ENCODE data around the gene SLC7A5. TPM values are rescaled to one million over a fixed set of nuclear protein-coding genes. Genes with fewer than 3 reads are reported as not detected.

Gene SLC7A5
- total RNA-seq, 1 donor from 2014 or later = 7.6 TPM

GRCh38 chr16:87845807-87846619, 23.3 kb downstream of the SLC7A5 start:
- TF ChIP-seq CTCF (IDR thresholded peaks at IDR 0.05) = no peak
- Histone ChIP-seq H3K27me3 (no peaks in the 10 kb centered on the region), H3K4me3 (no peak overlapping the region), H3K4me1 (peaks cover 0 to 4% of the 10 kb centered on the region in 2 donors), H3K36me3 (peaks cover 0 to 2% of the 10 kb centered on the region in 2 donors), H3K9me3 (no peaks in the 10 kb centered on the region), H3K27ac (no peak overlapping the region)
- no peak for DNase-seq (ENCODE audit: low spot score in 2 of 2)
- intact Hi-C loops (cut with DNase I) = no loop called here

- Histone ChIP-seq H3K27ac (no peak overlapping the region), H3K9me3 (no peaks in the 10 kb centered on the region), H3K4me1 (peaks cover 0 to 3% of the 10 kb centered on the region in 2 donors), H3K36me3 (no peaks in the 10 kb centered on the region), H3K27me3 (no peaks in the 10 kb centered on the region), H3K4me3 (no peak overlapping the region)
- intact Hi-C loops (cut with DNase I) = no loop called here
- no peak for TF ChIP-seq CTCF (IDR thresholded peaks at IDR 0.05)
- DNase-seq (ENCODE audit: low spot score in 2 of 2) = no peak
Observed at GRCh38 chr16:87845213-87845612, 24.1 kb downstream of the SLC7A5 start.

DNA sequence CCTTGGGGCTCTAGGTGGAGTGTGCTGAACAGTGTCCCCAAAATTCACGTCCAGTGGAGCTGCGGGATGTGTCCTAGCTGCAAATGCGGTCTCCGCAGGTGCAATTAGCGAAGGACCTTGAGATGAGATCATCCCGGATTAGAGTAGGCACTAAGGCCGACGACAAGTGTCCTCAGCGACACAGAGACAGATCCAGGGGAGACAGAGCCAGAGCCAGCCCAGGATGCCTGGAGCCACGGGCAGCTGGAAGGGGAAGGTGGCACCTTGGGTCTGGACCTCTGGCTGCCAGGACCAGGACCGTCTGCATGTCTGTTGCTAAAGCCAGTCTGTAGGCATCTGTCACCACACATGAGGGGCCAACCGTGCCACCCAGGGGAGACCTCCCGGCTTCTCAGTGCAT, 24.5 kb downstream of the SLC7A5 start:
- H3K4me1 ChIP-seq = no peaks in the 10 kb centered on the region
- intact Hi-C loops (cut with DNase I) = no loop called here
- DNase-seq (ENCODE audit: low spot score in 2 of 2) = no peak
- no peaks in the 10 kb centered on the region for H3K9me3 ChIP-seq
- no peak overlapping the region for H3K4me3 ChIP-seq
- no peak overlapping the region for H3K27ac ChIP-seq
- no peaks in the 10 kb centered on the region for H3K36me3 ChIP-seq
- no peaks in the 10 kb centered on the region for H3K27me3 ChIP-seq
- TF ChIP-seq CTCF (IDR thresholded peaks at IDR 0.05) = no peak

DNA sequence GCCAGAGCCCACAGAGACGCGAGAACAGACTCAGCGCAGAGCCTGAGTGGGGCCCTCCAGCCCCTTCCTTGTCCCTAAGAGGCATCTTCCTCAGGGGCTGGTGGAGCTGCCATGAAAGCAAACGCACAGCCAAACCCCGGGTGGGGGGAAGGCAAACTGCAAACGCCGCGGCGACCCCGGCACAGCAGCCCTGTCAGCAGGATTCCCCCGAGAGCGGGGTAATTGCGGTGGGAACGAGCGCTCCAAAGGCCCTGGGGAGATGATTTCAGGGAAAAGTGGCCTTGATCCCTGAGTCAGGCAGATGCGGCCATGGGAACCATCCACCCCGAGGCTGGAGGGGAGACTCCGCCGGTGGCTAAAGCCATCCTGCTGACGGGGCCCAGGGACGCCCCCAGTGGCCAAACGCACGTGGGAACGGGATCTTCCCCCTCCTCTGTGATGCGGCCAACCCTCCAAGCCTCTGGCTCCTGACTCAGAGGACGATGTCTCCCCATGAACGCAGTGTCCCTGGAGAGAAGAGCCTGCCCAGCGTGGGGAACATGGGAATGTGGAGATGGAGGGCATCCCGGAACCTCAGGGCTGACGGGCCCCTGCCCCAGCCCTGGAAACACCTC, 25.1 kb downstream of the SLC7A5 start:
- Histone ChIP-seq H3K4me3 (no peak overlapping the region), H3K9me3 (no peaks in the 10 kb centered on the region), H3K36me3 (no peaks in the 10 kb centered on the region), H3K27ac (no peak overlapping the region), H3K27me3 (no peaks in the 10 kb centered on the region), H3K4me1 (no peaks in the 10 kb centered on the region)
- TF ChIP-seq CTCF (IDR thresholded peaks at IDR 0.05) = no peak
- no peak for DNase-seq (ENCODE audit: low spot score in 2 of 2)
- intact Hi-C loops (cut with DNase I) = no loop called here

DNA sequence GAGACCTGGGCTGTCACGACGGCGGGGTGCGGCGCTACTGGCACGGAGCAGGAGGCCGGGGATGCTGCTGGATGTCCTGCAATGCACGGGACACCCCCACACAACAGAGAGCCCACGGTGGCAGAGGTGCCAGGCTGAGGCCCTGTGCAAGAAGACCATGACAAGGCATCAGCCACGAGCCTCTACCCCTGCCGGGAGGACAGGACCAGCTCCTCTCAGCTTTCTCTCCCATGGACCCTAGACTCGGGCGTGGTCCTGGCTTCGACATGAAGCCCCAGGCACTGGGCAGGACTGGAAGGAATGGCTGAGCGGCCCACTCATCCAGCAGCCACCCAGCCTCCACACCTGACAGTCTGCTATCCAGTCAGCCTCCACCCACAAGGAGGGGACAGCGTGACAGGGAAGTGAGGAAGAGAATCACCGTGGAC, 25.6 kb downstream of the SLC7A5 start:
- Histone ChIP-seq H3K27ac (no peak overlapping the region), H3K27me3 (no peaks in the 10 kb centered on the region), H3K4me3 (no peak overlapping the region), H3K36me3 (no peaks in the 10 kb centered on the region), H3K4me1 (no peaks in the 10 kb centered on the region), H3K9me3 (no peaks in the 10 kb centered on the region)
- intact Hi-C loops (cut with DNase I) = no loop called here
- no peak for TF ChIP-seq CTCF (IDR thresholded peaks at IDR 0.05)
- no peak for DNase-seq (ENCODE audit: low spot score in 2 of 2)
